ENCODE results near the gene PRKAR1B.

PRKAR1B gene

DNA sequence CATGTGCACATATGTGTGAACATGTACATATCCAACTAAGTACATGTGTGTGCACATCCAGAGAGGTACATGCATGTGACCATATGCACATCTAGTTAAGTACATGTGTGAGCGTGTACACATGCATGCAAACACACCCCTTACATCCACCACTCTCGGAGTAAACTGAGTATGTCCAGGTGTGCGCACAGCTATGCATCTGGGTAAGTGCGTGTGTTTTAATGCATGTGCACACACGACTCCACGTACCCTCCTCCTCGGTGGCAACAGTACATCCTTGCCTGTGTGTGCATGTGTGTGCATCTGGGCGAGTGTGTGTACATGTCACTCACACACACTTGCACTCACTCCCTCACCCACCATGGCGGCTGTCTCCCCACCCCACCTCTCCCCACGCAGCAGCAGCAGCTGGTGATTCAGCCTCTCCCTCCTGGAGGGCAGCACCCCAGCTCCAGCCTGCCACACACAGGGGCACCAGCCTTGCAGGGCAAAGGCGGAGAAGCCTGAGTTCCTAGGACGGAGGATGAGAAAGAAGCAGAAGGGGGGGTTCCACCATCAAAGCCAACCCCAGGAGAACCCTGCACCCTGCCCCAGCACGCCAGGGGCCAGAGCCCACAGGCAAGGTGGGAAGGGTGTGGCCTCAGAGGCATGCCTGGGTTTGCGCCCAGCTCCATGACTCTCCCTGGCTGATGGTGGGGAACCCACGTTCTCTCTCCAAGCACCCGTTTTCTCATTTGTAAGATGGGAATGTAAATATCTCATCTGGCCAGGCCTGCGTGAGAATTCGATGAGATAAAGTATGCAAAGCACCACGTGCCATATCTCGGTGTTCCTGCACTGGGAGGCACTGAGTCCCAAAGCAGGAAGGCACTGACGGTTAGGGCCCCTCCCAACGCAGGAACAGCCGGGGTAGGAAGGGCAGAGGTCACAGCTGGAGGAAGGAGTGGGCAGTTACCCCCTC lies 28.3 kb downstream of the PRKAR1B start:
- no peak for DNase-seq (ENCODE audit: low spot score)
- TF ChIP-seq, protein P1, sequence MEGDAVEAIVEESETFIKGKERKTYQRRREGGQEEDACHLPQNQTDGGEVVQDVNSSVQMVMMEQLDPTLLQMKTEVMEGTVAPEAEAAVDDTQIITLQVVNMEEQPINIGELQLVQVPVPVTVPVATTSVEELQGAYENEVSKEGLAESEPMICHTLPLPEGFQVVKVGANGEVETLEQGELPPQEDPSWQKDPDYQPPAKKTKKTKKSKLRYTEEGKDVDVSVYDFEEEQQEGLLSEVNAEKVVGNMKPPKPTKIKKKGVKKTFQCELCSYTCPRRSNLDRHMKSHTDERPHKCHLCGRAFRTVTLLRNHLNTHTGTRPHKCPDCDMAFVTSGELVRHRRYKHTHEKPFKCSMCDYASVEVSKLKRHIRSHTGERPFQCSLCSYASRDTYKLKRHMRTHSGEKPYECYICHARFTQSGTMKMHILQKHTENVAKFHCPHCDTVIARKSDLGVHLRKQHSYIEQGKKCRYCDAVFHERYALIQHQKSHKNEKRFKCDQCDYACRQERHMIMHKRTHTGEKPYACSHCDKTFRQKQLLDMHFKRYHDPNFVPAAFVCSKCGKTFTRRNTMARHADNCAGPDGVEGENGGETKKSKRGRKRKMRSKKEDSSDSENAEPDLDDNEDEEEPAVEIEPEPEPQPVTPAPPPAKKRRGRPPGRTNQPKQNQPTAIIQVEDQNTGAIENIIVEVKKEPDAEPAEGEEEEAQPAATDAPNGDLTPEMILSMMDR (IDR thresholded peaks at IDR 0.05; ENCODE audit: poor library complexity, severe bottlenecking): no peak
- Histone ChIP-seq H3K4me3 (ENCODE audit: severe bottlenecking) (no peak overlapping the region), H3K4me1 (ENCODE audit: insufficient read depth, poor library complexity, severe bottlenecking) (no peaks in the 10 kb centered on the region), H3K36me3 (ENCODE audit: low read depth) (peaks cover under 1% of the 10 kb centered on the region; the same call in 1 of the 2 replicates), H3K27ac (ENCODE audit: poor library complexity, severe bottlenecking) (no peak overlapping the region), H3K27me3 (ENCODE audit: insufficient read depth, poor library complexity, severe bottlenecking) (no peaks in the 10 kb centered on the region), H3K9me3 (ENCODE audit: severe bottlenecking) (no peaks in the 10 kb centered on the region)
- no peak for ATAC-seq (ENCODE audit: low read depth)

- no peaks in the 10 kb centered on the region for H3K4me1 ChIP-seq (ENCODE audit: insufficient read depth, poor library complexity, severe bottlenecking)
- no peaks in the 10 kb centered on the region for H3K9me3 ChIP-seq (ENCODE audit: severe bottlenecking)
- no peaks in the 10 kb centered on the region for H3K36me3 ChIP-seq (ENCODE audit: low read depth)
- TF ChIP-seq, protein P1 (IDR thresholded peaks at IDR 0.05; ENCODE audit: poor library complexity, severe bottlenecking): no peak
- ATAC-seq (ENCODE audit: low read depth) (no peak), DNase-seq (ENCODE audit: low spot score) (no peak)
- no peak overlapping the region for H3K27ac ChIP-seq (ENCODE audit: poor library complexity, severe bottlenecking)
- H3K27me3 ChIP-seq (ENCODE audit: insufficient read depth, poor library complexity, severe bottlenecking): no peaks in the 10 kb centered on the region
- H3K4me3 ChIP-seq (ENCODE audit: severe bottlenecking): no peak overlapping the region
These were observed 30.1 kb downstream of the PRKAR1B start for GRCh38 chr7:696812-697551.

GRCh38 chr7:696426-696811 lies 30.7 kb downstream of the PRKAR1B start:
- TF ChIP-seq, protein P1 (IDR thresholded peaks at IDR 0.05; ENCODE audit: poor library complexity, severe bottlenecking): no peak
- DNase-seq (ENCODE audit: low spot score) (peak; percentile 38), ATAC-seq (ENCODE audit: low read depth) (no peak)
- H3K36me3 ChIP-seq (ENCODE audit: low read depth): no peaks in the 10 kb centered on the region
- H3K4me1 ChIP-seq (ENCODE audit: insufficient read depth, poor library complexity, severe bottlenecking): no peaks in the 10 kb centered on the region
- H3K4me3 ChIP-seq (ENCODE audit: severe bottlenecking): no peak overlapping the region
- no peaks in the 10 kb centered on the region for H3K27me3 ChIP-seq (ENCODE audit: insufficient read depth, poor library complexity, severe bottlenecking)
- no peak overlapping the region for H3K27ac ChIP-seq (ENCODE audit: poor library complexity, severe bottlenecking)
- H3K9me3 ChIP-seq (ENCODE audit: severe bottlenecking): no peaks in the 10 kb centered on the region

DNA sequence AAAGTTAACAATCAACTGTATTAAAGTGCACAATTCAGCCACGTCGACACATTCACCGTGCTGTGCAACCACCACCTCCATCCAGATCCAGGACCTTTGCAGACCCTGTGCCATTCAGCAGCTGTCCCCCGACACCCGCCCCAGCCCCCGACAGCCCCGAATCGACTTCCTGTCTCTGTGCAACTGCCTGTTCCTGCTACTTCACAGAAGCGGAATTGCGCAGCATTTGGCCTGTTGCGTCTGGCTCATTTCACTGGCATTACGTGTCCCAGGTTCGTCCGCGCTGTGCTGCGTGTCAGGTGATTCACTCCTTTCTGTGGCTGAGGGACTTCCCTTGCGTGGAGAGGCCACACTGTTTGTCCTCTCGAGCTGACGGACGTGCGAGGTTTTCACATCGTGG lies 33.8 kb downstream of the PRKAR1B start:
- Histone ChIP-seq H3K4me1 (ENCODE audit: insufficient read depth, poor library complexity, severe bottlenecking) (no peaks in the 10 kb centered on the region), H3K9me3 (ENCODE audit: severe bottlenecking) (no peaks in the 10 kb centered on the region), H3K36me3 (ENCODE audit: low read depth) (peaks cover 3% of the 10 kb centered on the region; the same call in 1 of the 2 replicates), H3K27ac (ENCODE audit: poor library complexity, severe bottlenecking) (no peak overlapping the region), H3K27me3 (ENCODE audit: insufficient read depth, poor library complexity, severe bottlenecking) (no peaks in the 10 kb centered on the region), H3K4me3 (ENCODE audit: severe bottlenecking) (no peak overlapping the region)
- ATAC-seq (ENCODE audit: low read depth) (no peak), DNase-seq (ENCODE audit: low spot score) (peak; percentile 25)
- TF ChIP-seq, protein P1 (IDR thresholded peaks at IDR 0.05; ENCODE audit: poor library complexity, severe bottlenecking): no peak

All from RWPE2 (cell line).